KG1 (cell line): ENCODE measurements around the gene TTC3.
"Not testable (repeated sequence)": the region's sequence is repeated elsewhere in the genome, so short reads cannot be mapped to it uniquely, and the experiment has no call there.

Source experiments
- DNase-seq: peaks from one replicate; lab custom pipeline; 2025; lab: John Stamatoyannopoulos, UW

The TTC3 gene

DNA sequence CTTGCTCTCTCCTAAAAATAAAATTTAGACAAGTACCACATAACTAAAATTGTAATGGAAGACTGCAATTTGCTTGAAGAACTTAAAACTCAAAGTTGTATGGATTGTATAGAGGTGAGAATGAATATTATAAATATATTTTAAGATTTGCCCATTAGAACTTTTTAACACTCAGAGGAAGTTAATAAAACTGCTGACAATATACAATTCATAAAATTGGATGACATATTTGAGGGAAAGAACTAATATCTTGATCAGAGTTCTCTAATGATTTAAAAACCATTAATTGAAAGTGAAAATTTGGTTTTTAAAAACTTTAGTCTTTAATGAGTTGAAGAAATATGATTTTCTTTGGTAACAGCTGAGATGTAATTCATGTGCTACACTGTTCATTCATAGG is 20.9 kb downstream of the TTC3 start:
- no peak for DNase-seq

DNA sequence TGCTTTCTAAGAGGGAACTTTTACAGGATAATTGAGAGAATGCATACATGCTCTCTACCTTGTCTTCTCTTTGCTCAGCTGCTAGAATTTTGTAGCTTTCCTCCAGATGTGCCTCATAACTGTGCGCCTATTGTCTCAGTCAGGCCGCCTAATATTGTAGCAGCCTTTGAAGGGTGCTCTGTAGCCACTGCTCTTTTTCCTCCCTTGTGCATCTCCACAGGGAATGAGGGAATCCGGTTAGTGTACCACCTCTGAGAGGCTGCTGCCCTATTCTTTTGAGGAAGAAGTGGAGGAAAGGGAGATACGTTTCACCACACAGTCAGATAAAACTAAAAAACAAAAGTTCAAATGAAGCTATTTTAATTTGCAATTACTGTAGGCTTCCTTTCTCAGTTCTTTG is 22.8 kb downstream of the TTC3 start:
- no peak for DNase-seq

DNA sequence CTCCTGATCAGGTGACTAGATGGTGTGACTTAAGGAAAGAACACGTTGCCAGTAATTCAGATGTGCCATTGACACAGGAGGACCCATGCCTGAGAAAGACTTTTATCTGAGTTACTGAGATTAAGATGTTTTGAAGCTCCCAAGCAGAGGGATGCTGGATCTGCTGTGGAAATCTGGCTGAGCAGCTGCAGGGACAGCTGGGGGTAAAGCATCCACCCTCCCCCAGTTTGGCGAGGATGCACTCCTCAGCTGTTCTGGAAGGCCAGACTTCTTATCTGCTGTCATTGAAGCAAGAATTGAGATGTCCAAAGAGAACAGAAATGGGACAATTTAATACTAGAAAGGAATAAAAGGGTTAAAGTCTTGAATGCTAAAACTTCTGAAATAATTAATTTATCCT is 25.7 kb downstream of the TTC3 start:
- DNase-seq, result no peak

DNA sequence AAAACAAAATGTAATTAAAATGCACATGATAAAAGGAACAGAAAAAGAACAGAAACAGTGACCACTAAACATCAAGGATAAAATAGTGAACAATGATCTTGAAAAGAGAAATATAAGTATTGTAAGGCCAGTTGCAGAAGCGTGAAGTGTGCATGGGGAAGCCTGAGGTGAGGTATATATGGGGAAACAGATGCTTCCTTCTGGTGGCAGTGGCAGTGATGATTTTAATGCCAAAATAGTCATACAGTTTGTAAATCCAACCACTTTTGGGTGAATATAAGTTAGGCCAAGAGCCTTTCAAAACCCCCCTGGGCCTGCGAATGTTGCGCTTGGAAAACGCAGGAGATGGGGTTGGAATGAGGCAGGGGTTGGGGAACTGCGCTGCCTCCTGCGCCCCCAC is 27.3 kb downstream of the TTC3 start:
- no peak for DNase-seq

DNA sequence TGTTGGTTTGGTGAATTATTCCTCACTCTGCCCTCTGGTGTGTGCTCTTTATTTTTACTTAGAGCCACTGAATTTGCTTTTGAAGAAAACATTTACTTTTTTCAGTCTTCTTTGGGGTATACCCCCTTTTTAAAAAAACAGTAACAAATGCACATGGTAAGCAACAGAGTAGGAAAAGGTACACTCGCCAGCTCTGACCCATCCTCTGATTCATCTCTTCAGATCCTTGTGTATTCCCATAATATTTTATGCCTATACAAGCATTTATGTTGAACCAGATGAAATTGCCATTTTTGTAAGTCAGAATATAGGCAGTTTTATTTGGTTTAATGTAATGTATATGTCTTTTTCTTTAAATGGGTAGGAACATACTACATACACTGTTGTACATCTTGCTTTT is 28.3 kb downstream of the TTC3 start:
- DNase-seq, result no peak

DNA sequence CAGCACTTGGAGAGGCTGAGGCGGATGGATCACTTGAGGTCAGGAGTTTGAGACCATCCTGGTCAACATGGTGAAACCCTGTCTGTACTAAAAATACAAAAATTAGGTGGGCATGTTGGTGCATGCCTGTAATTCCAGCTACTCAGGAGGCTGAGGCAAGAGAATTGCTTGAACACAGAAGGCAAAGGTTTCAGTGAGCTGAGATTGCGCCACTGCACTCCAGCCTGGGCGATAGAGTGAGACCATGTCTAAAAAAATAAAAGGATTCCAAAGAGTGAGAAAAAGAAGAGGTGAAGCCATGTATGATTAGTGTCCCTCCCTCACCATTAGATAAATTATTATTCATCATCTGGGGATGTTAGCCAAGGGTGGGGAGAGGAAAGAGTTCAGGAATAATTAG is 29.7 kb downstream of the TTC3 start:
- DNase-seq, result not testable (repeated sequence)

DNA sequence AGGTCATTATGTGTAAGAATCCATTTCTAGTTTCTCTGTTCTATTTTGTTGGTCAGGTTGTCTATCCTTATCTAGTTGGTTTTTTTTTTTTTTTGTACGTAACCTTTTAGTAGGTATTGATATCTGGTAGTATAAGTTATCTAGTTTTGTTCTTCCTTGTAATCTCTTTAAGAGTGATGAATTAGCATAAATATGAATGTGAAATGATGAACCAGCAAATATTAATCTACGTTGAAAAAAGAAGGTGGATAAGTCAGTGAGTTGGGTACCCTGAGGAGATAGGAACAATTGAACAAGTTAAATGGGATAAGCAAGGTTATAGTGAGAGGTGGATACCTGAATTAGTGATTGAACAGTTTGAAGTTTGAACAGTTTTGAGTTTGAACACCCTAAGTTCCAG is 33.9 kb downstream of the TTC3 start:
- DNase-seq, result no peak

DNA sequence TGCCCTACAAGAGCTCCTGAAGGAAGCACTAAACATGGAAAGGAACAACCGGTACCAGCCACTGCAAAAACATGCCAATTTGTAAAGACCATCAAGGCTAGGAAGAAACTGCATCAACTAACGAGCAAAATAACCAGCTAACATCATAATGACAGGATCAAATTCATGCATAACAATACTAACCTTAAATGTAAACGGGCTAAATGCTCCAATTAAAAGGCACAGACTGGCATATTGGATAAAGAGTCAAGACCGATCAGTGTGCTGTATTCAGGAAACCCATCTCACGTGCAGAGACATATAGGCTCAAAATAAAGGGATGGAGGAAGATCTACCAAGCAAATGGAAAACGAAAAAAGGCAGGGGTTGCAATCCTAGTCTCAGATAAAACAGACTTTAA is 38.0 kb downstream of the TTC3 start:
- DNase-seq, result not testable (repeated sequence)

DNA sequence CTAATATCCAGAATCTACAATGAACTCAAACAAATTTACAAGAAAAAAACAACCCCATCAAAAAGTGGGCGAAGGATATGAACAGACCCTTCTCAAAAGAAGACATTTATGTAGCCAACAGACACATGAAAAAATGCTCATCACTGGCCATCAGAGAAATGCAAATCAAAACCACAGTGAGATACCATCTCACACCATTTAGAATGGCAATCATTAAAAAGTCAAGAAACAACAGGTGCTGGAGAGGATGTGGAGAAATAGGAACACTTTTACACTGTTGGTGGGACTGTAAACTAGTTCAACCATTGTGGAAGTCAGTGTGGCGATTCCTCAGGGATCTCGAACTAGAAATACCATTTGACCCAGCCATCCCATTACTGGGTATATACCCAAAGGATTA is 41.2 kb downstream of the TTC3 start:
- DNase-seq, result not testable (repeated sequence)

DNA sequence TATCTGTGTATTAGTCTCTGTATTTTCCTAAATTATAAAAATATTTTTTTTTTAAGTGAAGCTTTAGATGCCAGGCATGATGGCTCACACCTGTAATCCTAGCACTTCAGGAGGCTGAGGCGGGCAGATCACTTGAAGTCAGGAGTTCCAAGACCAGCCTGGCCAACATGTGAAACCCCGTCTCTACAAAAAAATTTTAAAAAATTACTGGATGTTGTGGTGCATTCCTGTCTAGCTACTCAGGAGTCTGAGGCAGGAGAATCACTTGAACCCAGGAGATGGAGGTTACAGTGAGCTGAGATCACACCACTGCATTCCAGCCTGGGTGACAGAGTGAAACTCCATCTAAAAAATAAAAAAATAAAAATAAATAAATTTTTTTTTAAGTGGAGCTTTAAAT is 43.4 kb downstream of the TTC3 start:
- DNase-seq, result not testable (repeated sequence)

DNA sequence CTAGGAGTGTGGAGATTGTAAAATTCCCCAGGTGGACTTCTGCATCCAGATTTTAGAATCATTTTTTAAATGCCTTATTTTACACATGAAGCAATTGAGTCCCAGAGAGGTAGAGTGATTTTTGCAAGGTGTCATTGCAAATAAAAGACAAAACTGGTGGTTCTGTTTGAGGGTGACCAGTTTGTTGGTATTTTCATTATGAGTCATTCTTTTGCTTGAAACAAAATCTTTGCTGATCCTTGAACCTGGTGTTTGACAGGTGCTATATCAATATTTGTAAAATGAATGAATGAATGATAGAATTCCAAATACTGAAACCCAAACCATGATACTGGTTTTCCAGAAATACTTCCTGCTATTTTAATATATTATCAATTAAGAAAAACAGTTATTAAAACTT is 44.1 kb downstream of the TTC3 start:
- no peak for DNase-seq

DNA sequence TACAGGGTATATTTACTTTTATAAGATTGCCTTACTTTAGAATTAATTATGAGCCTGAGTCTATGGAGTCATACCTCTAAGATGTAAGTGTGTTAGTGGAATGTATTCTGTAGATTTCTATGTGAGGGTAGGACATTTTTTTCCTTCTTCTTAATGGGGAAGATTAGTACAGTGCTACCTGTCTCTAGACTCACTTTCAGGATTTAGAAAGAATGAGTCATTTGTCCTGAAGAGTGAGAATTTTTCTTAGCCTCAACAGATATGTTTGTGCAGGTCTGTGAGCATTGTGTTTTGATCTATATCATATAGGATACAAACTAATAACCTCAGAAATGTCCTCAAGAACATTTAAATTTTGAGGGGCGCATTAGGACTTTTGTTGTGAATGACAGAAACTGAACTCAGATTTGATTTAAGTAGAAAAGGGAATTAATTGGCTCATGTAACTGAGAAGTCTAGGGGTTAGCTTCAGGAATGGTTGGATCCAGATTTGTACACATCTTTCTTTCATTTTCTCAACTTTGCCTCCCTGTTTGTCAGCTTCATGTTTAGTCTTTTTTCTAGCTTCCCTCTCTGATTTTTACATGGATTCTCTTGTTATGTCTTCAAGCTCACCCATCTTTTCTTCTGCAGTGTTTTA is 45.3 kb downstream of the TTC3 start:
- no peak for DNase-seq

DNA sequence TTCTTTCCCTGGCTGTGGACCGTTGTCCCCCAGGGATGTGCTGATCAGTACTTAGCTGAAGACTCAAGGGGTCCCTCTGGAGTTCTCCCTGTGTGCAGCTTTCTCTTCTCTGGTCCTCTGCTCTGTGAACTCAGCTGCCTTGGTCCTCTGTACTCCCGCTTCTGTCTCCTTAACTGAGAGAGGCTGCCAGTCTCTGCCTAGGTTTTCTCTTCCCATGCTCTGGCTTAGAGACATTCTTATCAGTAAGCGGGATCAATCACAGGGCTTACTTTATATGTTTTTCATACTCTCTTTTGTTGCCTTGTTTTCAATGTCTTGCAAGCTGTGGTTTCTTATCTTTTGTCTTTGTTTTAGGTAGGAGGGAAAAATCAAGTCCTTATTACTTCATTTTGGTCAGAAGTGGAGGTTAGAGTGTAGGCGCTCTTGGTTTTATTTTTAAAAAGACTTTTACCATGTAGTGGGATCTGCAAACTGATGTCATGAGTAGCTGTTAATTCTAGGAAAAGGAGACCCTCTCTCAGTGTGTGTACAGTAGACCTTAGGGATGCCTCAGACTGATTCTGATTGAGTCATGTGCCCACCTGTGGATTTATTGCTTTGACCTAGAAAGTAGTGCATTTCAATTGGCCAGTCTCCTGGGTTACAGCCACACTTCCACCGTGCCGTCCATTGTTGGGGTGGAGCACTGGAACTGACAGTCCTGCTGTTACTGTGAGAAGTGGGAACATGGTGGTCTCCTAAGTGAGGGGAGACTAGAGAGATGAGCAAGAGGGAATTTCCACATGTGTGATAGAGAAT is 46.6 kb downstream of the TTC3 start:
- DNase-seq, result no peak

DNA sequence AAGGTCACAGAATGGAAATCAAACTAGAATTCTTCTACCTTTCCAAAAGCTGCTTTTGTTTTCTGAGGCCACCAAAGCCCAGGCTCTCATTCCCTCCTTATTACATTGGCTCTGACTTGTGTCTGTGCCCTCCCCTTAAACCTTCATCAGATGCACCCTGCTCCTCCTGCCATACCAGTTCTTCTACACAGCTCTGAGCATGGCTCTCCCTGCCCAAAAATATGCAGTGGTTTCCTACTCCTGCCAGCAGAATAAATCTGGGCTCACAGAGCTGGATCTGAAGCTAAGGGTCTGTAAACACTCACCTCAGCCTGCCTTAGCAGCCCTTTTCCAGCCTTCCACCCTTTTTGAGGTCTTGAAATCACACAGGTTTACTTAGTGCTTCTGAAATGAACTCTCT is 55.0 kb downstream of the TTC3 start:
- DNase-seq, result no peak

DNA sequence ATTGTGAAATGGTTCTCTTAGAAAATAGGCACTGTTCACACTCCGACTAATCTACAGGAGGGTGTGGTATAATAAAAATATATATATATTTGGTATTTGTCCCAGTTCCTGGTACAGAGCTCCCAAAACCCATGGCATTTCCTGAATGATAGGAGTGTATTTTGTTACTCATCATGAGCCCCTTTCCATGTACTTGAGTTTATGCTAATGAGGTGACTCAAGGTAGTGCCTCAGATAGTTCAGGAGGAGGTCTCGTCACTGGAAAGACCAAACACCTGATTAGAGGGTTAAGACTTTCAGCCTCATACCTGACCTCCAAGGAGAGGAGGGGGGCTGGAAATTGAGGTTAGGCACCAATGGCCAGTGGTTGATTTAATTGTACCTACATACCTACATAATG is 57.9 kb downstream of the TTC3 start:
- no peak for DNase-seq

DNA sequence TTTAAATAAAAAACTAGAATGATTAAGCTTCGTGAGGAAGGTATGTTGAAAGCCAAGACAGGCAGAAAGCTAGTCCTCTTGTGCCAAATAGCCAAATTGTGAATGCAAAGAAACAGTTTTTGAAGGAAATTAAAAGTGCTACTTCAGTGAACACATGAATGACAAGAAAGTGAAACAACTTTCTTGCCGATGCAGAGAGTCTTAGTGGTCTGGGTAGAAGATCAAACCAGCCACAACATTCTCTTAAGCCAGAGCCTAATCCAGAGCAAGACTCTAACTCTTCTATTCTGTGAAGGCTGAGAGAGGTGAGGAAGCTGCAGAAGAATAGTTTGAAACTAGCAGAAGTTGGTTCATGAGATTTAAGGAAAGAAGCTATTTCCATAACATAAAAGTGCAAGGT is 63.2 kb downstream of the TTC3 start:
- no peak for DNase-seq

DNA sequence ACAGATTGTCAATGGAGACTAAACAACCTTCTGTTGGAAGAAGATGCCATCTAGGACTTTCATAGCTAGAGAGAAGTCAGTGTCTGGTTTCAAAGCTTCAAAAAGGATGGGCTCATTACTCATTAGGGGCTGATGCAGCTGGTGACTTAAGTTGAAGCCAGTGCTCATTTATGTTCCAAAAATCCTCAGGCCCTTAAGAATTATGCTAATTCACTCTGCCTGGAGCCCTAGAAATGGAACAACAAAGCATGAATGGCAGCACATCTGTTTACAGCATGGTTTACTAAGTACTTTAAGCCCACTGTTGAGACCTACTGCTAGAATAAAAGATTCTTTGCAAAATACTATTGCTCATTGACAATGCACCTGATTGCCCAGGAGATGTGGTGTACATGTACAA is 63.7 kb downstream of the TTC3 start:
- DNase-seq, result no peak

DNA sequence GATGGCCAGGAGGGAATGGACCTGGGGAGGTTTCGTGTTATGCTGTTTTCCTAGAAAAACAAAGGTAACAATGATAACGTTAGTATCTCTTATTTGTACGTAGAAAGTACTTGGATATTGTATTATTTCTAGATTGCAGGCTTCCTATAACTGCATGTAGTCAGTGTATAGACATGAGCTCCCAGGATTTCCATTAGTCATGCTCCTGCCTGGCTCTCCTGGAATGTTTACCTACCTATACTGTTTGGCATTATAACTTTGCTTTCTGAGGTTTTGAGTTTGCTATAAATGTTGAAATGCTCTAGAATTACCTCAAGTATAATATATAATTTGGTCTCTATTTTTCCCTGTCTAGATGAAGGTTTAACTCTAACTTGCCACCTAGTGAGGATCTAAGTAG is 66.1 kb downstream of the TTC3 start:
- no peak for DNase-seq

DNA sequence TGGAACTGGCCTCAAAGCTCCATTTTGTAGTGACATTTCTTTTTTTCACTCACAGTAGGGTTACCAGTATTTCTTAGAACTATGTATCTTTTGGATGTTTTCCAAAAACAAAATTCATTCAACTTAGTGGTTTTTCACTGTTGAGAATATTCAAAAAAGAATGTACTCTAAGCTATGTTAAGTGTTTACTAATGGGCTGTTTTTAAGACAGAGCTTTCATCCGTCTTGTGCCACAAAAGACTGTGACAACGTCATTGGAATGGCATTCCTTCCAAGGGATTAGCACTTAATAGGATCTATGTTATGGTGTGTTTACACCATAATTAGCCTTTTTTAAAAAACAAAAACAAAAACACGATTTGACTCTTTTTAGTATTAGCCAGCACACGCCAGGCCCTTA is 66.8 kb downstream of the TTC3 start:
- no peak for DNase-seq

DNA sequence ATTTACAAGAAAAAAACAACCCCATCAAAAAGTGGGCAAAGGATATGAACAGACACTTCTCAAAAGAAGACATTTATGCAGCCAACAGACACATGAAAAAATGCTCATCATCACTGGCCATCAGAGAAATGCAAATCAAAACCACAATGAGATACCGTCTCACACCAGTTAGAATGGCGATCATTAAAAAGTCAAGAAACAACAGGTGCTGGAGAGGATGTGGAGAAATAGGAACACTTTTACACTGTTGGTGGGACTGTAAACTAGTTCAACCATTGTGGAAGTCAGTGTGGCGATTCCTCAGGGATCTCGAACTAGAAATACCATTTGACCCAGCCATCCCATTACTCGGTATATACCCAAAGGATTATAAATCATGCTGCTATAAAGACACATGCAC is 70.3 kb downstream of the TTC3 start:
- not testable (repeated sequence) for DNase-seq

DNA sequence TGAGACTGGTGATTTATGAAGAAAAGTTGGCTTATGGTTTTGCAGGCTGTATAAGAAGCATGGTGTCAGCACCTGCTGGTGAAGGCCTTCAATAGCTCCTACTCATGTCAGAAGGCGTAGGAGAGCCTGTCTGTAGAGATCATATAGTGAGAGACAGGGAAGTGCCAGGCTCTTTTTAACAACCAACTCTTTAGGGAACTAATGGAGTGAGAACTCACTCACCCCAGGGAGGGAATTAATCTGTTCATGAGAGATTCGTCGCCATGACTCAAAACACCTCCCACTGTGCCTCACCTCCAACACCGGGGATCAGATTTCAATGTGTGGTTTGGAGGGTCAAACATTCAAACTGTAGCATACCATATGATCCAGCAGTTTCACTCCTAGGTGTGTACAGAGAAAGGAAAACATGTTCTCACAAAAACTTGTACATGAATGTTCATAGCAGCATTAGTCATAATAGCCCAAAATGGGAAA is 72.6 kb downstream of the TTC3 start:
- no peak for DNase-seq

DNA sequence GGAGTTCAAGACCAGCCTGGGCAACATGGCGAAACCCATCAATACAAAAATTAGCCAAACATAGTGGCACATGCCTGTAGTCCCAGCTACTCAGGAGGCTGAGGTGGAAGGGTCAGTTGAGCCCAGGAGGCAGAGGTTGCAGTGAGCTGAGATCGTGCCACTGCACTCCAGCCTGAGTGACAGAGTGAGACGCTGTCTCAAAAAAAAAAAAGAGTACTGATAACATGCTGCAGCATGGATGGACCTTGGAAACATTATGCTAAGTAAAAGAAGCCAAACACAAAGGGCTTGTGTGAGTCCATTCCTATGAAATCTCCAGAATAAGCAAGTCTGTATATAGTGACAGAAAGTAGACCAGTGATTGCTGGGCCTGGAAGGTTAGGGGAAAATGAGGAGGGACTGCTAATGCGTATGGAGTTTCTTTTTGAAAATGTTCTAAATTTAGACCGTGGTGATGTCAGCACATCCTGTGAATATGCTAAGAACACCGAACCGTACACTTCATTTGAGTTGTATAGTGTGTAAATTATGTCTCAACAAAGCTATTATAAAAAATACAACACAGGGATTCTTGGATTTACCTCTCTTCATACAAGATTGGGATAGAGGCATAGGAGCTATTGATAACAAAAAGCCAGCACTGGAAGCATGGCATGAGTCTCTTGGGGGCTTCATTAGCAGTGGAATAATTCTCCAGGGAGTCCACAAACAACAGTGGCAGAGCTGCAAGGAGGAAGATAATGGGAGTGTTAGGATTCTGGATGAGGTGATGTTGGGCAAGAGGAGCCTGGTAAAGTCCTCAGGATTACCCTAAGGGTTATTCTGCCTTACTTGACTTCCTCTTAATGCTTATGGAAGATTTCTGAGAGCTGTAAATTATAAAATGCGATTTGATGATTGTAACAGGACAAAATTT is 73.5 kb downstream of the TTC3 start:
- no peak for DNase-seq

DNA sequence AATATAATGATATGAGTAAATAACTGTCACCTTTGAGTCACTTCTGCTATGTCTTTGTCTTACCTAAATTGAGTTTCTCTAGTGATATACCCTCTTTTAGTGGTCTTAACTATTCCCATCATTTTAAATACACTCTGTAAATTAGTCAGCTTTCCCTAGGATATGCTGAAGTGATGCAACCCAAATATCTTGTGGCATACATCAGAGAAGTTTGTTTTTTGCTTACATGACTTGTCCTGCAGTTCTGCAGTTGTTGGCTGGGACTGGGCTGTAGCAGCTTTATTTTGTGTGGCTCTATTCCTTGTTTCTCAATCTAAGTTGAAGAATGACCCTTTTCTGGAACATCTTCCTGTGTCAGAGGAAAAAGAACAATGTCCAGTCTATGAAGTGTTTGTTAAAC is 76.4 kb downstream of the TTC3 start:
- DNase-seq, result no peak
